G401 (cell line): Measurements from ENCODE around the gene SYNPR. TPM values are rescaled to one million over a fixed set of nuclear protein-coding genes. Genes with fewer than 3 reads are reported as not detected.

ENCODE experiments used
- DNase-seq: peaks from one replicate; pipeline ENCODE4 v3.0.0-alpha.2; 2015; ENCODE audit warnings: low spot score
- in situ Hi-C: cut with HindIII; loops from 2 replicates; pipeline ENCODE4 v1.10.0; 2016; ENCODE audit warnings: low sequenced_read_pairs, mixed read lengths
- total RNA-seq: library from RNA; depleted of rRNA; stranded (reverse); fragments of >200 nt; shearing (Covaris generic); gene quantifications from 2 replicates; pipeline ENCODE4 v1.2.3, GENCODE V29; 2014

The SYNPR gene
- total RNA-seq, 1 experiment from 2014 or later, result not detected

- in situ Hi-C loops, result no loop called here
- DNase-seq, result no peak
Observed at GRCh38 chr3:63500196-63500595, 222.1 kb downstream of the SYNPR start.

DNA sequence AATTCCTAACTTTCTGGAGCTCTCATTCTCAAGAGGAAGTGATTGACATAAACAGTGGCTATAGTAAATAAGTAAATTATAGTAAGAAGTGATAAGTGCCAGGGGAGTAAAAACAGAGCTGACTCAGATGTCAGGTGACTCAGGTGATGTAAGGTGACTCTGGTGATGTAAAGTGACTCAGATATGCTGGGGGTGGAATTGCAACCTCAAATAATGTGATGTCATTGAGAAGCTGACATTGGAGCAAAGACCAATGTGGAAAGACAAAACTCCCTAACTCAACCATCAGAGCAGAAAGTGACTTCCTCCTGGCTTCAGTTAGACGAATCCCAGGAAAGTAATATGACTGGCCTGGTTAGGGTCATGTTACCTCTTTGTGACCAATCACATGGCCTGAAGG, 230.2 kb downstream of the SYNPR start:
- in situ Hi-C loops, result no loop called here
- no peak for DNase-seq

GRCh38 chr3:63508771-63509170, 230.7 kb downstream of the SYNPR start:
- in situ Hi-C loops, result no loop called here
- no peak for DNase-seq

- in situ Hi-C loops, result no loop called here
- DNase-seq, result no peak
Observed at GRCh38 chr3:63513791-63514190, 235.7 kb downstream of the SYNPR start.

GRCh38 chr3:63514678-63515077, 236.6 kb downstream of the SYNPR start:
- no peak for DNase-seq
- in situ Hi-C loops, result no loop called here

DNA sequence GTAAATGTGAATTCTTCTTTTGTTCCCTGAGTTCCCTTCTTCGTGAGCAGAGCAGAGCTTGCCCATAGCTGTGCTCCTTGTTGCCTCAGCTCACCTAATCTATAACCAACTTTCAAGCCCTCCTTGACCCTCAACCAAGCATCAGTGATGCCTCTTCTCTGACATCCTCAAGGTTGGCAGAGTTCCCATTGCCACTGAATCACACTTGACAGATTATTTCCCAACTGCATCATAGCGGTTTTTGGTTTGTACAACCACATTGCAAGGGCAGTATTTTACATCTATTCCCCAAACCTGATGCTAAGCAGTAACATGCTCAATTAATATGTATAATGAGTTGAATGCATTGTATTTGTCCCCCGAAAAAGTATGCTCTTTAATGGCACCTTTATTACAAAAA, 241.3 kb downstream of the SYNPR start:
- in situ Hi-C loops, result no loop called here
- no peak for DNase-seq

DNA sequence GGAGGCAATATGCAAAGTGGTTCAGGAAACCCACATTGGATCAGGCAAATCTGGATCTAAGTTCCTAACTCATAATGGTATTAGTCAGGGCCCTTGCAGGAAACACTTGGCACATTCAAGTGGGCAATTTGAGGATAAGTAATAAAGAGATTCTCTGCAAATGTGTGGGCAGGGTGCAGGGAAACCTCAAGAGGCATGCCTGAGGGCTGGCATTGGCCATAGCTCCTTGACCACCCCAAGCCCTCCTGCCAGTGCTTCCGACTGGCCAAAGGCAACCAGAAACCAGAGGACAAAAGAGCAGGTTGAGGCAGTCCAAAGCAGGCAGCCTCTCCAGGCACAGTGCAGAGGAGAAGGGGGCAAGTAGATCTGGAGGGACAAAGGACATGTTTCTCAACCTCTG, 243.5 kb downstream of the SYNPR start:
- in situ Hi-C loops, result no loop called here
- no peak for DNase-seq

DNA sequence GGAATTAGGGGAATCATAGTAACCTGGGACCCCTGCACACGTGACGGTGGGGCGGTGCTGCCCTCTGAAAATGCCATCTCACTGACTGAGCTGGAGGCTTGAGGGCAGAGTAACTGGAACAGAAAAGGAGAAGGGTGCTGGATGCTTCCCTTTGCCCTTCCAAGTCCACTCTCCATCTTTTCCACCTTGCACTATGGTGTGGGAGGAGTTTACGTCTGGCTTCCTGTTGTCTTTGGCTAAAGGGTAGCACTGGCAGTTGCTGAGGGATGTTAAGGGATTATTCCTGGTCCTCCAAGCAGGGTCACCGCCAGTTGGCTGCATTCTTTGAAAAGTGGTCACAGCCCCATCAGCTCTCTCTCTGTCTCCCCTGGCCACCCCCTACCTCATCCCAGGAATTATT, 245.0 kb downstream of the SYNPR start:
- DNase-seq, result no peak
- in situ Hi-C loops, result no loop called here

GRCh38 chr3:63528325-63529000, 250.4 kb downstream of the SYNPR start:
- in situ Hi-C loops, result no loop called here
- no peak for DNase-seq

- no peak for DNase-seq
- in situ Hi-C loops, result no loop called here
Observed at GRCh38 chr3:63532521-63532920, 254.4 kb downstream of the SYNPR start.

DNA sequence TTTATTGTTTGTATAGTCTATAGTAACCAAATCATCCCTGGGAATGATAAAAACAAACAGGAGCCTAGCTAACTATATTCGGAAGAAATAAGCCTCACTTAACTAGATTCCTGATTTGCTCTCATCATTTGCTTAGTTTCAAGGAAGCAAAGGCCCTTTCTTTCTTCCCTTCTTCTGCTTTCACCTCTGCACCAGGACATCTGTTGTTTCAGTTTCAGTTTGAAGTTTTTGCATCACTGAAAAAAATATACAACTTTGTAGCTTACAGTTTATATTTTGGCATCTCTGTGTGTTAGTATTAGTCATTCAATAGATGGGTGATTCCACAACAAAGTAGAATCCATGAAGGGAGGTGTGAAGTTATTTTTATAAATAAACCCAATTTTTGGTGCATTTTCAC, 260.8 kb downstream of the SYNPR start:
- in situ Hi-C loops, result no loop called here
- DNase-seq, result no peak

DNA sequence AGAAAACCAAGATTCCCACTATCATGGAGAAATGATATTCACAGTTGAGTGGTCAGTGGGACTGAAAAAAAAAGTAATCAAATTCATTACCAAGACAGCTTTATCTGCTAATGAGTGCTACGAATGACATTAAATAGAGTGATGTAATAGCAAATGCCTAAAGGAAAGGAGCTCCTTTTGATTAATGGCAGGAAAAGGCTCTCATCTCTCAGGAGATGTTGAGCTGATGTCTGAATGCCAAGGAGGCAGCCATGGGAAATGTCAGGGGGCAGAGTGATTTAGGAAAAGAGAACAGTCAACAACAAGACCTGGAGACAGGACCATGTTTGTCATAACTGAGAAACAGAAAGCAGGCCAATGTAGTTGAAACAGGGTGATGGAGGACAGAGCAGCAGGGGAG, 277.7 kb downstream of the SYNPR start:
- in situ Hi-C loops, result no loop called here
- DNase-seq, result no peak

- no peak for DNase-seq
- in situ Hi-C loops, result no loop called here
Observed at GRCh38 chr3:63556401-63556800, 278.3 kb downstream of the SYNPR start.

- DNase-seq, result no peak
- in situ Hi-C loops, result no loop called here
Observed at GRCh38 chr3:63557912-63558311, 279.8 kb downstream of the SYNPR start.

- no peak for DNase-seq
- in situ Hi-C loops, result no loop called here
Observed at GRCh38 chr3:63559884-63560283, 281.8 kb downstream of the SYNPR start.

GRCh38 chr3:63561879-63562278, 283.8 kb downstream of the SYNPR start:
- in situ Hi-C loops, result no loop called here
- no peak for DNase-seq

GRCh38 chr3:63562323-63562722, 284.2 kb downstream of the SYNPR start:
- in situ Hi-C loops, result no loop called here
- DNase-seq, result no peak

GRCh38 chr3:63563572-63563971, 285.5 kb downstream of the SYNPR start:
- no peak for DNase-seq
- in situ Hi-C loops, result no loop called here

- in situ Hi-C loops, result no loop called here
- DNase-seq, result no peak
Observed at GRCh38 chr3:63565220-63565619, 287.1 kb downstream of the SYNPR start.

GRCh38 chr3:63571682-63572081, 293.6 kb downstream of the SYNPR start:
- in situ Hi-C loops, result no loop called here
- DNase-seq, result no peak

DNA sequence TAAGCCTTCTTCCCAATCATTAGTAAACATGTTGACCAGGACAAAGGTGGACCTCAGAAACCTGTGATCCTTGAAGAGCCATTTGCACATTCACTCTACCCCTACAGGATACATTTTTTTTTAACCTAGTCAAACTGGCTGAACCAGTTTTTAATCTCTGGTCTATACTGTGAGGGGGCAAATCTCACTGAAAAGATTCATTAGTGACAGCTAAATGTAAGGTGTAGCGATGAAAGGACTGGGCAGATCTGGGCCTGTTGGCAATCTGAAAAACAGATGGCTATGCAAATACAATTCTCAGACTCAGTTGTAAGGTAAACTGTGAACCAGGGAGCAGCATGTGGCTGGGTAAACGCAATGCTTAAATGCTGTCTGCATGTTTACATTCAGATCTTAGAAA, 298.7 kb downstream of the SYNPR start:
- DNase-seq, result no peak
- in situ Hi-C loops, result no loop called here

- in situ Hi-C loops, result no loop called here
- no peak for DNase-seq
Observed at GRCh38 chr3:63578858-63579257, 300.8 kb downstream of the SYNPR start.
